Osteoblast (primary cell): Measurements from ENCODE around the gene CLEC6A. TPM values are rescaled to one million over a fixed set of nuclear protein-coding genes. Genes with fewer than 3 reads are reported as not detected.

Experiments
- DNase-seq: peaks from one replicate; pipeline ENCODE4 v3.0.0; 2011; ENCODE audit warnings: low spot score, mixed read lengths; ENCODE audit not compliant: insufficient read length; ENCODE audit errors: missing footprints
- H2AFZ ChIP-seq: 2 replicates; pipeline ENCODE4 v1.6.0; 2011; ENCODE audit warnings: mild to moderate bottlenecking, low read length
- H3K27ac ChIP-seq: 2 replicates; pipeline ENCODE4 v1.5.1; 2011; ENCODE audit warnings: mild to moderate bottlenecking, low read depth, low read length, moderate library complexity
- H3K27me3 ChIP-seq: 2 replicates; pipeline ENCODE4 v1.6.0; 2012; ENCODE audit warnings: mild to moderate bottlenecking, control low read depth, inconsistent platforms, low read length, moderate library complexity; ENCODE audit not compliant: insufficient read depth
- H3K36me3 ChIP-seq: 2 replicates; pipeline ENCODE4 v1.5.1; 2011; ENCODE audit warnings: mild to moderate bottlenecking, low read length, control low read depth, moderate library complexity; ENCODE audit not compliant: insufficient read depth
- H3K4me1 ChIP-seq: 2 replicates; pipeline ENCODE4 v1.5.1; 2011; ENCODE audit warnings: mild to moderate bottlenecking, low read length, control low read depth, moderate library complexity; ENCODE audit not compliant: insufficient read depth
- H3K4me2 ChIP-seq: 2 replicates; pipeline ENCODE4 v1.6.0; 2011; ENCODE audit warnings: mild to moderate bottlenecking, low read length; ENCODE audit not compliant: insufficient read depth
- H3K4me3 ChIP-seq: fragments of 200-600 bp; sonication (generic); 3 replicates; pipeline ENCODE4 v1.5.1; 2012; ENCODE audit warnings: mild to moderate bottlenecking, low read length, inconsistent platforms; ENCODE audit not compliant: insufficient read depth
- H3K79me2 ChIP-seq: 2 replicates; pipeline ENCODE4 v1.6.0; 2012; ENCODE audit warnings: mild to moderate bottlenecking, low read length, control low read depth, inconsistent platforms; ENCODE audit not compliant: insufficient read depth
- H3K9me3 ChIP-seq: 2 replicates; pipeline ENCODE4 v1.5.1; 2011; ENCODE audit warnings: low read depth, low read length, control low read depth
- H4K20me1 ChIP-seq: 2 replicates; pipeline ENCODE4 v1.6.0; 2012; ENCODE audit warnings: mild to moderate bottlenecking, low read length, control low read depth; ENCODE audit not compliant: insufficient read depth
- total RNA-seq: library from RNA; depleted of rRNA; stranded (reverse); fragments of >200 nt; gene quantifications from 2 replicates; pipeline ENCODE4 v1.2.3, GENCODE V29; 2012
- TF ChIP-seq, protein P1 (sequence below): IDR thresholded peaks from 2 replicates; pipeline ENCODE4 v1.5.1; 2011; ENCODE audit warnings: mild to moderate bottlenecking, low read depth, low read length, moderate library complexity; ENCODE audit errors: extremely low read depth

CLEC6A gene
- total RNA-seq, 1 donor: not detected

DNA sequence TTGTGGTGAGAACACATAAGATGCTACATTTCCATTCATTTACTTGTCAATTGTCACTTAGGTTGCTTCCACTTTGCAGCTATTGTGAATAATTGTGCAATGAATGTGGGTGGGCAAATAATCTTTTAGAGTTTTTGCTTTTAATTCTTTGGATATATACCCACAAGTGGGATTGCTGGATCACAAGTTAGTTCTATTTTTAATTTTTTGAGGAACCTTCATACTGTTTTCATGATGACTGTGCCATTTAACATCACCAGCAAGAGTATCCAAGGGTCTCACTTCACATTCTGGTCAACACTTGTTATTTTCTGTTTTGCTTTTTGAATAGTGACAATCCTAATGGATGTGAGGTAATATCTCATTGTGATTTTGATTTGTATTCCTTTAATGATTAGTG is 10.5 kb downstream of the CLEC6A start:
- no peaks in the 10 kb centered on the region for H3K79me2 ChIP-seq
- H2AFZ ChIP-seq: no peak overlapping the region
- TF ChIP-seq, protein P1, sequence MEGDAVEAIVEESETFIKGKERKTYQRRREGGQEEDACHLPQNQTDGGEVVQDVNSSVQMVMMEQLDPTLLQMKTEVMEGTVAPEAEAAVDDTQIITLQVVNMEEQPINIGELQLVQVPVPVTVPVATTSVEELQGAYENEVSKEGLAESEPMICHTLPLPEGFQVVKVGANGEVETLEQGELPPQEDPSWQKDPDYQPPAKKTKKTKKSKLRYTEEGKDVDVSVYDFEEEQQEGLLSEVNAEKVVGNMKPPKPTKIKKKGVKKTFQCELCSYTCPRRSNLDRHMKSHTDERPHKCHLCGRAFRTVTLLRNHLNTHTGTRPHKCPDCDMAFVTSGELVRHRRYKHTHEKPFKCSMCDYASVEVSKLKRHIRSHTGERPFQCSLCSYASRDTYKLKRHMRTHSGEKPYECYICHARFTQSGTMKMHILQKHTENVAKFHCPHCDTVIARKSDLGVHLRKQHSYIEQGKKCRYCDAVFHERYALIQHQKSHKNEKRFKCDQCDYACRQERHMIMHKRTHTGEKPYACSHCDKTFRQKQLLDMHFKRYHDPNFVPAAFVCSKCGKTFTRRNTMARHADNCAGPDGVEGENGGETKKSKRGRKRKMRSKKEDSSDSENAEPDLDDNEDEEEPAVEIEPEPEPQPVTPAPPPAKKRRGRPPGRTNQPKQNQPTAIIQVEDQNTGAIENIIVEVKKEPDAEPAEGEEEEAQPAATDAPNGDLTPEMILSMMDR: no peak
- no peaks in the 10 kb centered on the region for H3K9me3 ChIP-seq
- no peak overlapping the region for H3K4me2 ChIP-seq
- no peak overlapping the region for H3K4me3 ChIP-seq
- no peaks in the 10 kb centered on the region for H3K27me3 ChIP-seq
- H3K4me1 ChIP-seq: no peaks in the 10 kb centered on the region
- no peaks in the 10 kb centered on the region for H4K20me1 ChIP-seq
- no peak for DNase-seq
- no peaks in the 10 kb centered on the region for H3K36me3 ChIP-seq
- no peak overlapping the region for H3K27ac ChIP-seq

DNA sequence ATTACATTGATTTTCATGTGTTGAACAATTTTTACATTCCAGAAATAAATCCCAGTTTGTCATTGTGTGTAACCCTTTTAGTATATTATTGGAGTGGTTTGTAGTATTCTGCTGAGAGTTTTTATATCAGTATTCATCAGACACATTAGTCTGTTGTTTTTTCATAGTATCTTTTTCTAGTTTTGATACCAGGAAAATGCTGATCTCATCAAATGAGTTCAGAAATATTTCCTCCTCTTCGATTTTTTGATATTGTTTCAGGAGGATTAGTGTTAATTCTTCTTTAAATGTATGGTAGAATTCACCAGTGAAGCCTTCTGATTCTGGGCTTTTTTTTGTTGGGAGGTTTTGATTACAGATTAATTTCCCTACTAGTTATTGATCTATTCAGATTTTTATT is 15.3 kb downstream of the CLEC6A start:
- H3K79me2 ChIP-seq: no peaks in the 10 kb centered on the region
- no peak overlapping the region for H3K4me3 ChIP-seq
- H4K20me1 ChIP-seq: no peaks in the 10 kb centered on the region
- H2AFZ ChIP-seq: no peak overlapping the region
- H3K27ac ChIP-seq: no peak overlapping the region
- no peaks in the 10 kb centered on the region for H3K9me3 ChIP-seq
- H3K4me1 ChIP-seq: no peaks in the 10 kb centered on the region
- no peaks in the 10 kb centered on the region for H3K36me3 ChIP-seq
- H3K27me3 ChIP-seq: no peaks in the 10 kb centered on the region
- TF ChIP-seq, protein P1: no peak
- DNase-seq: no peak
- H3K4me2 ChIP-seq: no peak overlapping the region

DNA sequence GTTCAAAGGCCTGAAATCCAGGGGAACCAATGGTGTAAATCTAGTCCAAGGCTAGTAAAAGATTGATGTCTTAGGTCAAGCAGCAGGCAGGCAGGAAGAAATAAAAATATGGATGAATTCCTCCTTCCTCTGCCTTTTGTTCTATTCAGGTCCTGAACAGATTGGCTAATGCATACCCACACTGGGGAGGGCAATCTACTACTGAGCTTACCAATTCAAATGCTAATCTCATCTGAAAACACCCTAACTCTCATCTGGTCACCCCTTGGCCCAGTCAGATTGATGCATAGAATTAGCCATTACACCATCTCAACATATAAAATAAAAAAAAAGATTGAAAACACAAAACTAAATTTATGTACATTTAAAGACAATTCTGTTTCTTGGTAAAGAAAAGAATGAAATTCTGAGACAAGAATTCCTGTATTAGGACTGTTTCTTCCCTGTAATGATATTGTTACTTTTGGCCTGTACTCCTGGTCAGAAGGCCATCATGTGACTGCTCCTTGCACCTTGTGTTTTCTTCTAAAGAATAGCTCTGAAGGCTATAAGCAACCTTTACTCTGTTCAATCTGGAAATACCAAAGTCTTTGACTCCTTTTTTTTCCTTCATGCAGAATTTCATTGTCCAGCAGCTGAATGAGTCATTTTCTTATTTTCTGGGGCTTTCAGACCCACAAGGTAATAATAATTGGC is 19.9 kb downstream of the CLEC6A start:
- H3K9me3 ChIP-seq: no peaks in the 10 kb centered on the region
- no peaks in the 10 kb centered on the region for H3K4me1 ChIP-seq
- no peaks in the 10 kb centered on the region for H3K36me3 ChIP-seq
- no peaks in the 10 kb centered on the region for H3K27me3 ChIP-seq
- H4K20me1 ChIP-seq: no peaks in the 10 kb centered on the region
- H3K4me3 ChIP-seq: no peak overlapping the region
- TF ChIP-seq, protein P1: no peak
- H3K27ac ChIP-seq: no peak overlapping the region
- no peaks in the 10 kb centered on the region for H3K79me2 ChIP-seq
- no peak overlapping the region for H2AFZ ChIP-seq
- no peak overlapping the region for H3K4me2 ChIP-seq
- no peak for DNase-seq

DNA sequence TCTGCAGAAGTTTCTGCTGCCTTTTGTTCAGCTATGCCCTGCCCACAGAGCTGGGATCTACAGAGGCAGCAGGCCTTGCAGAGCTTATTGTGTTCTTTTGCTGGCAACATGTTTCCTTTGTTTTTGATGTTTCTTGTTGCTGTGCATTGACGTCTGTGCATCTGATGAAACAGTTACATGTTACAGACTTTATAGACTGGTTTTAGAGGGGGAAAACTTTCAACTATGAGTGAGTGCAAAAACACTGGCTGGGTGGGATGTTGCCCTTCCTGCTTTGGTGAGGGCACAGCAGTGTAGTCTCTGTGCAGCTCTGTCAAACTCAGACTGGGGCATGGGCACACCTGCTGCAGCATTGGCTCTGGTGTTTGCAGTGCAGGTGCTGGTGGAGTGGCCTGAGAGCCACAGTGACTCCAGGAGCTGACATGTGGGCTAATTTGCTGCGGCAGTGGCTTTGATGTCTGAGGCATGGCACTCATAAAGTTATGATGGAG is 26.9 kb downstream of the CLEC6A start:
- Histone ChIP-seq H3K9me3 (no peaks in the 10 kb centered on the region), H3K27ac (no peak overlapping the region), H3K4me1 (no peaks in the 10 kb centered on the region), H4K20me1 (no peaks in the 10 kb centered on the region), H3K4me2 (no peak overlapping the region), H2AFZ (no peak overlapping the region), H3K27me3 (no peaks in the 10 kb centered on the region), H3K79me2 (no peaks in the 10 kb centered on the region), H3K4me3 (no peak overlapping the region), H3K36me3 (no peaks in the 10 kb centered on the region)
- TF ChIP-seq, protein P1: no peak
- no peak for DNase-seq
